H9 (cell line): ENCODE measurements around the gene ANKH. TPM values are rescaled to one million over a fixed set of nuclear protein-coding genes. Genes with fewer than 3 reads are reported as not detected.

Source experiments
- DNase-seq: peaks from one replicate; pipeline ENCODE4 v3.0.0-alpha.2; 2017
- H2AFZ ChIP-seq: one replicate; pipeline ENCODE4 v1.6.1; 2013; ENCODE audit warnings: mild to moderate bottlenecking, low read length, control low read depth, moderate library complexity
- H2AK5ac ChIP-seq: 2 replicates; pipeline ENCODE4 v1.6.1; 2013; ENCODE audit warnings: low read length, control low read depth, mixed read lengths; ENCODE audit not compliant: insufficient read length
- H2BK120ac ChIP-seq: one replicate; pipeline ENCODE4 v1.6.1; 2013; ENCODE audit warnings: low read depth, mild to moderate bottlenecking, low read length, control low read depth, inconsistent platforms; ENCODE audit not compliant: poor library complexity, severe bottlenecking
- H2BK12ac ChIP-seq: 2 replicates; pipeline ENCODE4 v1.6.1; 2013; ENCODE audit warnings: low read length, control low read depth, mixed read lengths, low read depth; ENCODE audit not compliant: insufficient read length
- H2BK15ac ChIP-seq: 2 replicates; pipeline ENCODE4 v1.6.1; 2013; ENCODE audit warnings: low read depth, low read length, control low read depth
- H2BK20ac ChIP-seq: one replicate; pipeline ENCODE4 v1.6.1; 2013; ENCODE audit warnings: low read depth, mild to moderate bottlenecking, low read length, control low read depth, inconsistent platforms; ENCODE audit not compliant: poor library complexity, severe bottlenecking
- H2BK5ac ChIP-seq: 2 replicates; pipeline ENCODE4 v1.6.1; 2013; ENCODE audit warnings: low read length, control low read depth, mixed read lengths; ENCODE audit not compliant: insufficient read length
- H3K14ac ChIP-seq: 2 replicates; pipeline ENCODE4 v1.6.1; 2013; ENCODE audit warnings: low read length, control low read depth; ENCODE audit not compliant: insufficient read depth
- H3K18ac ChIP-seq: 2 replicates; pipeline ENCODE4 v1.6.1; 2013; ENCODE audit warnings: low read depth, mild to moderate bottlenecking, mixed read lengths, low read length, control low read depth; ENCODE audit not compliant: insufficient read length
- H3K23ac ChIP-seq: 2 replicates; pipeline ENCODE4 v1.6.1; 2013; ENCODE audit warnings: low read length, control low read depth, mixed read lengths, low read depth; ENCODE audit not compliant: insufficient read length
- H3K23me2 ChIP-seq: 2 replicates; pipeline ENCODE4 v1.6.1; 2013; ENCODE audit warnings: low read depth, mild to moderate bottlenecking, mixed read lengths, low read length, control low read depth; ENCODE audit not compliant: insufficient read length, poor library complexity, severe bottlenecking
- H3K27ac ChIP-seq: 2 replicates; pipeline ENCODE4 v1.5.1; 2013; ENCODE audit warnings: low read length, control low read depth, mixed read lengths, low read depth; ENCODE audit not compliant: insufficient read length
- H3K27me3 ChIP-seq: 2 replicates; pipeline ENCODE4 v1.6.1; 2013; ENCODE audit warnings: low read length, control low read depth, inconsistent platforms; ENCODE audit not compliant: insufficient read depth
- H3K4ac ChIP-seq: 2 replicates; pipeline ENCODE4 v1.6.1; 2013; ENCODE audit warnings: low read depth, mild to moderate bottlenecking, control low read depth, inconsistent platforms, low read length, moderate library complexity
- H3K4me1 ChIP-seq: 2 replicates; pipeline ENCODE4 v1.6.1; 2013; ENCODE audit warnings: low read length, control low read depth, inconsistent platforms; ENCODE audit not compliant: insufficient read depth
- H3K4me2 ChIP-seq: 2 replicates; pipeline ENCODE4 v1.6.1; 2013; ENCODE audit warnings: low read length, control low read depth, mixed read lengths; ENCODE audit not compliant: insufficient read length, insufficient read depth
- H3K56ac ChIP-seq: 2 replicates; pipeline ENCODE4 v1.6.1; 2013; ENCODE audit warnings: low read depth, mild to moderate bottlenecking, mixed read lengths, low read length, control low read depth; ENCODE audit not compliant: insufficient read length
- H3K79me1 ChIP-seq: 2 replicates; pipeline ENCODE4 v1.6.1; 2013; ENCODE audit warnings: low read depth, mild to moderate bottlenecking, moderate library complexity, low read length, control low read depth, inconsistent platforms; ENCODE audit not compliant: insufficient read depth, poor library complexity, severe bottlenecking
- H3K79me2 ChIP-seq: 2 replicates; pipeline ENCODE4 v1.6.1; 2013; ENCODE audit warnings: low read length, control low read depth, inconsistent platforms; ENCODE audit not compliant: insufficient read depth
- H3K9ac ChIP-seq: 2 replicates; pipeline ENCODE4 v1.6.1; 2013; ENCODE audit warnings: low read length, control low read depth, mixed read lengths; ENCODE audit not compliant: insufficient read length; ENCODE audit errors: extremely low read depth
- H3K9me3 ChIP-seq: one replicate; pipeline ENCODE4 v1.6.1; 2013; ENCODE audit warnings: low read depth, low read length, inconsistent platforms; ENCODE audit not compliant: control insufficient read depth
- H3T11ph ChIP-seq: one replicate; pipeline ENCODE4 v1.6.1; 2013; ENCODE audit warnings: mild to moderate bottlenecking, low read length, control low read depth, inconsistent platforms
- H4K20me1 ChIP-seq: one replicate; pipeline ENCODE4 v1.6.1; 2013; ENCODE audit not compliant: control insufficient read depth, insufficient read length, insufficient read depth
- H4K5ac ChIP-seq: 2 replicates; pipeline ENCODE4 v1.6.1; 2013; ENCODE audit warnings: low read depth, mild to moderate bottlenecking, mixed read lengths, low read length, control low read depth; ENCODE audit not compliant: insufficient read length
- H4K8ac ChIP-seq: replicated peaks from 2 replicates; pipeline ENCODE4 v1.6.1; 2013; ENCODE audit warnings: low read length, control low read depth, mixed read lengths, low read depth; ENCODE audit not compliant: insufficient read length
- H4K91ac ChIP-seq: 2 replicates; pipeline ENCODE4 v1.6.1; 2013; ENCODE audit warnings: low read depth, mild to moderate bottlenecking, moderate library complexity, mixed read lengths, low read length, control low read depth; ENCODE audit not compliant: insufficient read length
- H3K27ac Mint-ChIP-seq, 3 experiments: 2 replicates in 2 of 3; 3 replicates in 1 of 3; pipeline ENCODE4 v1.8.0; 2020 to 2021; ENCODE audit warnings: mixed read lengths in 3 of 3, mild to moderate bottlenecking in 1 of 3, moderate library complexity in 1 of 3
- H3K27me3 Mint-ChIP-seq: 2 replicates; pipeline ENCODE4 v1.8.0; 2021; ENCODE audit warnings: low read depth, mild to moderate bottlenecking, moderate library complexity, mixed read lengths
- H3K36me3 Mint-ChIP-seq, 3 experiments: 2 replicates in 2 of 3; 3 replicates in 1 of 3; pipeline ENCODE4 v1.8.0; 2020 to 2021; ENCODE audit warnings: low read depth in 3 of 3, mixed read lengths in 3 of 3; ENCODE audit not compliant: insufficient read depth in 1 of 3
- H3K4me1 Mint-ChIP-seq, 2 experiments: 2 replicates each; pipeline ENCODE4 v1.8.0; 2020; ENCODE audit warnings: mixed read lengths in 2 of 2
- H3K4me3 Mint-ChIP-seq, 2 experiments: 2 replicates in 1 of 2; 3 replicates in 1 of 2; pipeline ENCODE4 v1.8.0; 2020 to 2021; ENCODE audit warnings: mild to moderate bottlenecking in 2 of 2, mixed read lengths in 2 of 2, moderate library complexity in 1 of 2
- H3K9me3 Mint-ChIP-seq, 2 experiments: 2 replicates in 1 of 2; 3 replicates in 1 of 2; pipeline ENCODE4 v1.8.0; 2020; ENCODE audit warnings: mild to moderate bottlenecking in 2 of 2, mixed read lengths in 2 of 2, moderate library complexity in 1 of 2
- CTCF ChIP-seq: fragments of 200-600 bp; sonication (generic); conservative IDR thresholded peaks from 3 replicates; pipeline ENCODE4 v1.8.0; 2021; ENCODE audit warnings: antibody characterized with exemption, mild to moderate bottlenecking
- WGBS: extraction: QIAGEN DNeasy Blood & Tissue Kit; methylation state at CpG from one replicate; pipeline ENCODE4 v1.1.7; 2013; ENCODE audit warnings: missing lambda C conversion rate, low lambda C conversion rate, mixed read lengths; ENCODE audit not compliant: insufficient read length; ENCODE audit errors: extremely low coverage; 5-methylcytosine and 5-hydroxymethylcytosine counted together
- total RNA-seq: library from RNA; stranded (reverse); gene quantifications from 2 replicates; pipeline ENCODE4 v1.2.1, GENCODE V29; 2021

The ANKH gene
- total RNA-seq, 1 experiment from 2014 or later, result 9.6 TPM

- Mint-ChIP-seq H3K9me3 (no peaks in the 10 kb centered on the region), H3K36me3 (peaks cover 0 to 3% (median under 1%) of the 10 kb centered on the region in 3 experiments; a peak in 2 of 7 replicates), H3K27ac (peak overlapping the region in 1 of 3 experiments; percentile 32; a peak in 2 of 7 replicates), H3K4me3 (no peak overlapping the region), H3K4me1 (peaks cover 45 to 47% of the 10 kb centered on the region in 2 experiments), H3K27me3 (peaks cover 2% of the 10 kb centered on the region; the same call in 1 of the 2 replicates)
- no peak for DNase-seq
- Histone ChIP-seq H3K27ac (no peak overlapping the region), H2AK5ac (no peak overlapping the region), H2BK12ac (no peak overlapping the region), H3K79me1 (no peaks in the 10 kb centered on the region), H2BK15ac (no peak overlapping the region), H3K27me3 (no peaks in the 10 kb centered on the region), H4K91ac (no peak overlapping the region), H3K79me2 (no peaks in the 10 kb centered on the region), H4K8ac (no peak overlapping the region), H3T11ph (no peak overlapping the region), H3K23me2 (no peaks in the 10 kb centered on the region), H2BK5ac (no peak overlapping the region), H2AFZ (no peak overlapping the region), H3K4me1 (peaks cover 15% of the 10 kb centered on the region; the same call in 1 of the 2 replicates), H2BK20ac (no peak overlapping the region), H3K56ac (no peak overlapping the region), H2BK120ac (no peak overlapping the region), H4K5ac (no peak overlapping the region), H3K4ac (no peak overlapping the region), H3K4me2 (no peak overlapping the region), H3K14ac (no peak overlapping the region), H3K23ac (no peak overlapping the region), H3K9me3 (no peaks in the 10 kb centered on the region), H3K9ac (no peak overlapping the region), H3K18ac (no peak overlapping the region), H4K20me1 (no peaks in the 10 kb centered on the region)
- TF ChIP-seq CTCF, result no peak
- WGBS, result no CpG with 5 or more reads among the region's 14 CpGs
Observed at GRCh38 chr5:14726066-14726838, 145.3 kb downstream of the ANKH start.
